HUES48 (cell line): ENCODE results near the gene PDILT.
"Not testable (repeated sequence)": the region's sequence is repeated elsewhere in the genome, so short reads cannot be mapped to it uniquely, and the experiment has no call there.

ENCODE experiments used
- H3K27ac ChIP-seq: one replicate; pipeline ENCODE4 v1.7.0; 2013; ENCODE audit warnings: low read depth, low read length, inconsistent platforms
- H3K27me3 ChIP-seq: 2 replicates; pipeline ENCODE4 v1.6.1; 2013; ENCODE audit warnings: mild to moderate bottlenecking, low read length; ENCODE audit not compliant: control insufficient read depth, insufficient read depth
- H3K36me3 ChIP-seq: 2 replicates; pipeline ENCODE4 v1.6.1; 2013; ENCODE audit warnings: low read length; ENCODE audit not compliant: control insufficient read depth, insufficient read depth
- H3K4me1 ChIP-seq: 2 replicates; pipeline ENCODE4 v1.6.1; 2013; ENCODE audit warnings: mild to moderate bottlenecking, low read length; ENCODE audit not compliant: control insufficient read depth, insufficient read depth
- H3K4me3 ChIP-seq: 2 replicates; pipeline ENCODE4 v1.5.1; 2013; ENCODE audit warnings: mild to moderate bottlenecking, low read depth, low read length
- H3K9ac ChIP-seq: 2 replicates; pipeline ENCODE4 v1.6.1; 2013; ENCODE audit warnings: mild to moderate bottlenecking, low read depth, low read length, moderate library complexity
- H3K9me3 ChIP-seq: 2 replicates; pipeline ENCODE4 v1.6.1; 2013; ENCODE audit warnings: low read length; ENCODE audit not compliant: control insufficient read depth, insufficient read depth

Gene PDILT

DNA sequence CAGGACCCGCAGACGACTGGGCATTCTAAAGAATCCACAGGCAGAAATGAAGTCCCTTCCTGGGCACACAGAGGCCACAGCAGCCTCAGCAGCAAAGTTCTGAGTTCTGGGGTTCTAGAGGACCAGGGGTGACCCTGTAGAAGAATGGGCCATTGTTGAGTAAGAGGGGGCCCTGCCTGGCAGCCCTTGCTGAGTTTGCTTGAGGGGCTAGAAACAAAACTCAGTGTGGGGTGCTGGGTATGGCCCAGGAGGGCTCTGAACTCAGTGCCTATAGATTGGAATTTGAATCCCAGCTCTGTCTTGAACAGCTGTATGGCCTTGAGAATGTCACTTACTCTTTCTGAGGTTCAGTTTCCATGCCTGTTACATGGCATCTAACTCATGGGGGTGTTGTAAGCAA lies at the start of gene PDILT:
Gene PDILT (minus strand): TSS at position 101 of the 400 bp plus-strand sequence. CDS start 5,437 bp downstream, outside the sequence.
- no peak within 1 kb of the TSS for H3K27ac ChIP-seq
- no peak within 1 kb of the TSS for H3K4me3 ChIP-seq
- no peak within 1 kb of the TSS for H3K9ac ChIP-seq
- H3K27me3 ChIP-seq, result no peaks in the 10 kb centered on the region
- 0 out of 2 replicates have a peak, but pooled peaks cover 2% of the 10 kb centered on the region for H3K4me1 ChIP-seq
- no peaks in the 10 kb centered on the region for H3K9me3 ChIP-seq
- H3K36me3 ChIP-seq, result no peaks in the 10 kb centered on the region

- H3K4me3 ChIP-seq, H3K27me3 ChIP-seq, H3K36me3 ChIP-seq, H3K9me3 ChIP-seq, H3K9ac ChIP-seq, H3K4me1 ChIP-seq, H3K27ac ChIP-seq: not testable (repeated sequence)
Measured at GRCh38 chr16:20453633-20454032, 49.1 kb upstream of the PDILT start.

- H3K4me1 ChIP-seq, H3K9me3 ChIP-seq, H3K27ac ChIP-seq, H3K9ac ChIP-seq, H3K27me3 ChIP-seq, H3K36me3 ChIP-seq, H3K4me3 ChIP-seq: not testable (repeated sequence)
Measured at GRCh38 chr16:20451364-20451763, 46.8 kb upstream of the PDILT start, which contains the start of gene ACSM2A. Gene ACSM2A, plus strand, starts transcription at chr16:20451521. Its CDS starts 8,594 bp downstream, at chr16:20460115.

- not testable (repeated sequence) for H3K9me3 ChIP-seq, H3K27ac ChIP-seq, H3K4me1 ChIP-seq, H3K36me3 ChIP-seq, H3K9ac ChIP-seq, H3K4me3 ChIP-seq, H3K27me3 ChIP-seq
Measured at GRCh38 chr16:20446652-20447393, 42.3 kb upstream of the PDILT start.

- not testable (repeated sequence) for H3K4me1 ChIP-seq, H3K27ac ChIP-seq, H3K27me3 ChIP-seq, H3K36me3 ChIP-seq, H3K9me3 ChIP-seq, H3K4me3 ChIP-seq, H3K9ac ChIP-seq
Measured at GRCh38 chr16:20441859-20442258, 37.3 kb upstream of the PDILT start.

GRCh38 chr16:20441191-20441590 lies 36.7 kb upstream of the PDILT start:
- Histone ChIP-seq H3K27ac (no peak overlapping the region), H3K4me1 (no peaks in the 10 kb centered on the region), H3K27me3 (no peaks in the 10 kb centered on the region), H3K9ac (no peak overlapping the region), H3K9me3 (no peaks in the 10 kb centered on the region), H3K36me3 (no peaks in the 10 kb centered on the region), H3K4me3 (no peak overlapping the region)

GRCh38 chr16:20440731-20441130 lies 36.2 kb upstream of the PDILT start:
- H3K36me3 ChIP-seq, H3K4me1 ChIP-seq, H3K4me3 ChIP-seq, H3K27ac ChIP-seq, H3K27me3 ChIP-seq, H3K9me3 ChIP-seq, H3K9ac ChIP-seq: not testable (repeated sequence)

GRCh38 chr16:20439820-20440231 lies 35.3 kb upstream of the PDILT start:
- H3K27ac ChIP-seq, H3K9me3 ChIP-seq, H3K4me3 ChIP-seq, H3K4me1 ChIP-seq, H3K9ac ChIP-seq, H3K27me3 ChIP-seq, H3K36me3 ChIP-seq: not testable (repeated sequence)

DNA sequence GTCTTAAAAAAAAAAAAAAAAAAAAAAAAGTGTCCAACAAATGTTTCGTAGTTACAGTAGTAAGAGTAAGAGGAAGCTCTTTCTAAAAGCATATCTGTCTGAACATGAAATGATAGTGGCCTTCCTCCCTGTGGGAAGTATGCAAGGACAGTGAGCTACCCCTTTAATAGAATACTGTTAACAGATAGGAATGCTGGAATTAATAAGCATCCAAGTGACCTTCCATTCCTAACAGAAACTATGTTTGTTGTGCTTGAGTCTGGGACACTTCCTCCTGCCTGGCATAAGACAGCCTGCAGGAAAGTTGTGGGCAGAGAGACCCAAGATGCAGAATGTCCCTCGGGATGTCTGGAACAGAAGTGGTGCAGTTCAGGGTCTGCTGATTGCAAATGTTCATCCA lies 34.4 kb upstream of the PDILT start:
- not testable (repeated sequence) for H3K27me3 ChIP-seq, H3K9ac ChIP-seq, H3K36me3 ChIP-seq, H3K4me3 ChIP-seq, H3K9me3 ChIP-seq, H3K27ac ChIP-seq, H3K4me1 ChIP-seq

DNA sequence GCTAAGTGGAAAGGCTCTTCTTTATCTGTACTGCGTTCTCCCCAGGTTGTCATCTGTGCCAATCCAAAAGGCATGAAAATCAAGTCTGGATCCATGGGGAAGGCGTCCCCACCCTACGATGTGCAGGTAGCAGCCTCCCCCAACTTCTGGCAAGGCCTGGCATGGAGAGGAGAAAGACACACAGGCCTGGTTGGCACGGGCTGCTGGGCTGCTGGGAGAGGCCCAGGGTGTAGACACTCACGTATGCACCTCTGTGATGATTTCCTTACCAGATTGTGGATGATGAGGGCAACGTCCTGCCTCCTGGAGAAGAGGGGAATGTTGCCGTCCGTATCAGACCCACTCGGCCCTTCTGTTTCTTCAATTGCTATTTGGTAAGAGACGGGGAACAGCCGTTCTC lies 26.4 kb upstream of the PDILT start:
- no peak overlapping the region for H3K27ac ChIP-seq
- H3K4me3 ChIP-seq, result no peak overlapping the region
- no peaks in the 10 kb centered on the region for H3K4me1 ChIP-seq
- no peaks in the 10 kb centered on the region for H3K36me3 ChIP-seq
- H3K9me3 ChIP-seq, result no peaks in the 10 kb centered on the region
- no peak overlapping the region for H3K9ac ChIP-seq
- H3K27me3 ChIP-seq, result no peaks in the 10 kb centered on the region

- H3K4me3 ChIP-seq, H3K36me3 ChIP-seq, H3K27me3 ChIP-seq, H3K9me3 ChIP-seq, H3K9ac ChIP-seq, H3K27ac ChIP-seq, H3K4me1 ChIP-seq: not testable (repeated sequence)
Measured at GRCh38 chr16:20430480-20430879, 25.9 kb upstream of the PDILT start.
